ENCODE results near the gene KCTD16. TPM values are rescaled to one million over a fixed set of nuclear protein-coding genes. Genes with fewer than 3 reads are reported as not detected.

KCTD16 gene
- polyA plus RNA-seq, 1 of the 3 experiments (the other 2 are of a cell fraction), result 0.03 TPM

DNA sequence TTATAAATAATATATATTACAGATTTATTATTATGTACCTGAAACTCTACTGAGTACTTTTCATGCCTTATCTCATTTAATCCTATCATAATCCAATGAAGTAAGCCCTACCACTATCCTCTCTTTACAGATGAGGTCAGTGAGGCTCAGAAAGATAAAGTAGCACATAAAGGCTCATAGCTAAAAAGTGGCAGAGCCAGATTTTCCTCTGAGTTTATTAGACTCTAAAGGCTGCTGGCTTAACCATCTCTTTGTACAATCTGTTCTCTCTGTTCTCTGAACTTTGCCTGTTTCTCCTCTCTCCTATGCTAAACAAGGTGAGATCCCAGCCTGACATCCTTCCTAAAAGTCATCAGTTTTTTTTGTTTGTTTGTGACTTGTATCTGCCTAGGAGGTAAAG lies 311.2 kb downstream of the KCTD16 start (continued):
- TF ChIP-seq, protein P1, sequence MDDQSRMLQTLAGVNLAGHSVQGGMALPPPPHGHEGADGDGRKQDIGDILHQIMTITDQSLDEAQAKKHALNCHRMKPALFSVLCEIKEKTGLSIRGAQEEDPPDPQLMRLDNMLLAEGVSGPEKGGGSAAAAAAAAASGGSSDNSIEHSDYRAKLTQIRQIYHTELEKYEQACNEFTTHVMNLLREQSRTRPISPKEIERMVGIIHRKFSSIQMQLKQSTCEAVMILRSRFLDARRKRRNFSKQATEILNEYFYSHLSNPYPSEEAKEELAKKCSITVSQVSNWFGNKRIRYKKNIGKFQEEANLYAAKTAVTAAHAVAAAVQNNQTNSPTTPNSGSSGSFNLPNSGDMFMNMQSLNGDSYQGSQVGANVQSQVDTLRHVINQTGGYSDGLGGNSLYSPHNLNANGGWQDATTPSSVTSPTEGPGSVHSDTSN (IDR thresholded peaks at IDR 0.05), result no peak
- no peak for TF ChIP-seq SMC3 (IDR thresholded peaks at IDR 0.05; ENCODE audit: low read depth, low read length)
- TF ChIP-seq RFX5 (IDR thresholded peaks at IDR 0.05; ENCODE audit: low read length), result no peak
- TF ChIP-seq, protein P2, sequence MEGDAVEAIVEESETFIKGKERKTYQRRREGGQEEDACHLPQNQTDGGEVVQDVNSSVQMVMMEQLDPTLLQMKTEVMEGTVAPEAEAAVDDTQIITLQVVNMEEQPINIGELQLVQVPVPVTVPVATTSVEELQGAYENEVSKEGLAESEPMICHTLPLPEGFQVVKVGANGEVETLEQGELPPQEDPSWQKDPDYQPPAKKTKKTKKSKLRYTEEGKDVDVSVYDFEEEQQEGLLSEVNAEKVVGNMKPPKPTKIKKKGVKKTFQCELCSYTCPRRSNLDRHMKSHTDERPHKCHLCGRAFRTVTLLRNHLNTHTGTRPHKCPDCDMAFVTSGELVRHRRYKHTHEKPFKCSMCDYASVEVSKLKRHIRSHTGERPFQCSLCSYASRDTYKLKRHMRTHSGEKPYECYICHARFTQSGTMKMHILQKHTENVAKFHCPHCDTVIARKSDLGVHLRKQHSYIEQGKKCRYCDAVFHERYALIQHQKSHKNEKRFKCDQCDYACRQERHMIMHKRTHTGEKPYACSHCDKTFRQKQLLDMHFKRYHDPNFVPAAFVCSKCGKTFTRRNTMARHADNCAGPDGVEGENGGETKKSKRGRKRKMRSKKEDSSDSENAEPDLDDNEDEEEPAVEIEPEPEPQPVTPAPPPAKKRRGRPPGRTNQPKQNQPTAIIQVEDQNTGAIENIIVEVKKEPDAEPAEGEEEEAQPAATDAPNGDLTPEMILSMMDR (IDR thresholded peaks at IDR 0.05), result no peak
- TF ChIP-seq, protein P3, sequence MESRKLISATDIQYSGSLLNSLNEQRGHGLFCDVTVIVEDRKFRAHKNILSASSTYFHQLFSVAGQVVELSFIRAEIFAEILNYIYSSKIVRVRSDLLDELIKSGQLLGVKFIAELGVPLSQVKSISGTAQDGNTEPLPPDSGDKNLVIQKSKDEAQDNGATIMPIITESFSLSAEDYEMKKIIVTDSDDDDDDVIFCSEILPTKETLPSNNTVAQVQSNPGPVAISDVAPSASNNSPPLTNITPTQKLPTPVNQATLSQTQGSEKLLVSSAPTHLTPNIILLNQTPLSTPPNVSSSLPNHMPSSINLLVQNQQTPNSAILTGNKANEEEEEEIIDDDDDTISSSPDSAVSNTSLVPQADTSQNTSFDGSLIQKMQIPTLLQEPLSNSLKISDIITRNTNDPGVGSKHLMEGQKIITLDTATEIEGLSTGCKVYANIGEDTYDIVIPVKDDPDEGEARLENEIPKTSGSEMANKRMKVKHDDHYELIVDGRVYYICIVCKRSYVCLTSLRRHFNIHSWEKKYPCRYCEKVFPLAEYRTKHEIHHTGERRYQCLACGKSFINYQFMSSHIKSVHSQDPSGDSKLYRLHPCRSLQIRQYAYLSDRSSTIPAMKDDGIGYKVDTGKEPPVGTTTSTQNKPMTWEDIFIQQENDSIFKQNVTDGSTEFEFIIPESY (IDR thresholded peaks at IDR 0.05; ENCODE audit: borderline replicate concordance, low read depth), result no peak
- TF ChIP-seq TAF1 (IDR thresholded peaks at IDR 0.05; ENCODE audit: borderline replicate concordance, low read depth, low read length), result no peak

DNA sequence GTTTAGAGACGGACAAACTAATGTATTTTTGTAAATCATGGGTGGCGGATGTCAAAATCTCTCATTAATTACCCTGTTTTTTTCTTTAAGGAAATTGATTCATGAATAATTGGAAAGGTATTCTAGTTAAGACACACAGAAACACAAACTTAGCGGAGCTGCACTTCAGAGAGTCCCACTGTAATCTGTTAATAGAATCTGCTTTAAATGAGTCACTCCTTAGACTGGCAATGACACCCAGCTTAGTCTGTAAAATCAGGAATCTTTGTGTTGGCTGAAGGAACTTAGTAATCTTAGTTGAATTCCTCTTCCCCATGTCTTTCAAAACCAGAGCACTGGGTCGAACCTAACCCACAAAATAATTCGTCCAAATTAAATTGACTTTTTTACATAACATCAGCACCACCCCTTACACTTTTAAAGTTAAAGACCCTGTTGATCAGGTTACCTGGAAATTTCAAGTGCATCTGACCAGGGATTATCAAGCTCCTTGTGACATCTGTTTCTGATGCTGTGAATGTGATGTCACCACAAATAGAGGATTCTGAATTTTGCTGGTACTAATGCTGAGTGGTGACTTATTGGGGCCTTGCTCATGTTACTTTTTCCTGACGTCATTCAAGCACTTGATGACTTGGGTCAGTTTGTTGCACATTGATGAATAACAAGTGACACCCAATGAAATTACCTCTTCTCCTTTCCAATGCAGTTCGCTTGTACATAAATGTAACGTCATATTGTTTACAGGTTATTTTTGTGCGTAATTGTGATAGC lies 313.6 kb downstream of the KCTD16 start:
- Histone ChIP-seq H3K9ac (no peak overlapping the region), H4K20me1 (ENCODE audit: insufficient read depth) (no peaks in the 10 kb centered on the region), H3K27ac (ENCODE audit: low read depth in 2 of 2, low read length in 1 of 2) (peak overlapping the region in 1 of 2 experiments; percentile 65; a peak in 2 of 4 replicates), H3K36me3 (replicated peaks in 1 of 2; ENCODE audit: control insufficient read depth in 1 of 2, insufficient read depth in 2 of 2, low read length in 1 of 2) (no peaks in the 10 kb centered on the region), H3K79me2 (ENCODE audit: insufficient read depth) (no peaks in the 10 kb centered on the region), H3F3A (replicated peaks; ENCODE audit: insufficient read depth) (peaks cover 5% of the 10 kb centered on the region), H2AFZ (ENCODE audit: low read depth) (no peak overlapping the region), H3K4me3 (ENCODE audit: low read depth in 2 of 2, low read length in 1 of 2) (no peak overlapping the region), H3K27me3 (ENCODE audit: insufficient read depth) (no peaks in the 10 kb centered on the region), H3K4me1 (ENCODE audit: control insufficient read depth in 1 of 2, insufficient read depth in 2 of 2, low read depth in 1 of 2, low read length in 1 of 2) (peaks cover 0 to 3% of the 10 kb centered on the region in 2 experiments; a peak in 3 of 4 replicates), H3K9me2 (no peaks in the 10 kb centered on the region), H3K4me2 (no peak overlapping the region), H3K9me3 (no peaks in the 10 kb centered on the region)
- DNase-seq, result no peak
- ChIA-PET POLR2A (no interaction called here), CTCF (no interaction called here)
- WGBS (ENCODE audit: low lambda C conversion rate), result 37% methylated on average over 9 of the region's 9 CpGs
- TF ChIP-seq CHD2 (IDR thresholded peaks at IDR 0.05; ENCODE audit: low read length, partially characterized antibody) (no peak), TAF1 (IDR thresholded peaks at IDR 0.05; ENCODE audit: borderline replicate concordance, low read depth, low read length) (no peak), NRF1 (IDR thresholded peaks at IDR 0.05; ENCODE audit: low read depth, low read length) (no peak), TCF12 (IDR thresholded peaks at IDR 0.05) (peak; percentile 60), RXRA (IDR thresholded peaks at IDR 0.05; ENCODE audit: borderline replicate concordance, low read depth) (no peak), SIN3A (IDR thresholded peaks at IDR 0.05; ENCODE audit: borderline replicate concordance, low read depth, low read length) (no peak), POLR2AphosphoS5 (IDR thresholded peaks at IDR 0.05; ENCODE audit: low read depth, low read length) (no peak), GATA2 (CRISPR knock-in tag; IDR thresholded peaks at IDR 0.05) (no peak), RCOR1 (IDR thresholded peaks at IDR 0.05; ENCODE audit: low read length) (no peak), MEF2A (IDR thresholded peaks at IDR 0.05; ENCODE audit: borderline replicate concordance, low read depth) (no peak), TEAD4 (IDR thresholded peaks at IDR 0.05; ENCODE audit: borderline replicate concordance, insufficient read depth) (no peak), EP300 (IDR thresholded peaks at IDR 0.05; ENCODE audit: borderline replicate concordance in 1 of 2, low read depth in 1 of 2, low read length in 1 of 2) (0 out of 4 replicates have a peak, but pooled peaks of 1 of the 2 experiments have one; percentile 14)
- TF ChIP-seq, protein P4, sequence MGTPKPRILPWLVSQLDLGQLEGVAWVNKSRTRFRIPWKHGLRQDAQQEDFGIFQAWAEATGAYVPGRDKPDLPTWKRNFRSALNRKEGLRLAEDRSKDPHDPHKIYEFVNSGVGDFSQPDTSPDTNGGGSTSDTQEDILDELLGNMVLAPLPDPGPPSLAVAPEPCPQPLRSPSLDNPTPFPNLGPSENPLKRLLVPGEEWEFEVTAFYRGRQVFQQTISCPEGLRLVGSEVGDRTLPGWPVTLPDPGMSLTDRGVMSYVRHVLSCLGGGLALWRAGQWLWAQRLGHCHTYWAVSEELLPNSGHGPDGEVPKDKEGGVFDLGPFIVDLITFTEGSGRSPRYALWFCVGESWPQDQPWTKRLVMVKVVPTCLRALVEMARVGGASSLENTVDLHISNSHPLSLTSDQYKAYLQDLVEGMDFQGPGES (IDR thresholded peaks at IDR 0.05; ENCODE audit: low read depth, low read length), result no peak
- TF ChIP-seq, protein P2 (IDR thresholded peaks at IDR 0.05), result no peak
- TF ChIP-seq, protein P1 (IDR thresholded peaks at IDR 0.05), result peak; percentile 39
- TF ChIP-seq, protein P5, sequence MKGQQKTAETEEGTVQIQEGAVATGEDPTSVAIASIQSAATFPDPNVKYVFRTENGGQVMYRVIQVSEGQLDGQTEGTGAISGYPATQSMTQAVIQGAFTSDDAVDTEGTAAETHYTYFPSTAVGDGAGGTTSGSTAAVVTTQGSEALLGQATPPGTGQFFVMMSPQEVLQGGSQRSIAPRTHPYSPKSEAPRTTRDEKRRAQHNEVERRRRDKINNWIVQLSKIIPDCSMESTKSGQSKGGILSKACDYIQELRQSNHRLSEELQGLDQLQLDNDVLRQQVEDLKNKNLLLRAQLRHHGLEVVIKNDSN (IDR thresholded peaks at IDR 0.05; ENCODE audit: borderline replicate concordance, low read depth), result no peak

Measured in SK-N-SH (cell line).